ENCODE results near the gene EXOC4.

DNA sequence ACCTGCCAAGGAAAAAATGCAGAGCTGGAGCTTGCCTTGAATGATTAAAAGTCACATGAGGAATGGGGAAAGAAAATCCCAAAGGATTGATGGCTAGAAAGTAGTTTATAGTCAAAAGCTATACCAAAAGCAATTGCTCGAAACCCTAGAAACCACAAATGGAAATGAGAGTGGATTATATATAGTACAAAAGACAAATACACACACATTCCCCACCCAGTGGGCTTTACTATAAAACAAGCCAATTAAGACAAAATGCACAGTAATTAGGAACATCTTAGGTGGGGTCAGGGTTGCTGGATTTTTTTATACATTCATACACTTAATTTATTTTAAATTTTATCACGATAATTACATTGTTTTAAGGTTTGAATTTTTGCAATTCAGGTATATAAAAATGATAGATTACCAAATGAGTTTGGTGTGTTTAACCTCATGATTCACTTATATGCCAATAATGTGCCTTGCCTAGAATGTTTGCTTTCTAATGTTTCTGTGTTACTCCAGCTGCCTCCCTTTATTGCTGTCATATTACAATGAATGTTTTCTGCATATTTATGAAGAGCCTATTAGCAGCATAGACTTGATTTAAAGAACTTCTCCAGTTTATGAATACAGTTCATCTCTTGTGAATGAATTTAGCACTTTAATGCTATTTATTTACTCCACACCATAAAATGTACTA lies 421.3 kb downstream of the EXOC4 start:
- TF ChIP-seq, protein P1, sequence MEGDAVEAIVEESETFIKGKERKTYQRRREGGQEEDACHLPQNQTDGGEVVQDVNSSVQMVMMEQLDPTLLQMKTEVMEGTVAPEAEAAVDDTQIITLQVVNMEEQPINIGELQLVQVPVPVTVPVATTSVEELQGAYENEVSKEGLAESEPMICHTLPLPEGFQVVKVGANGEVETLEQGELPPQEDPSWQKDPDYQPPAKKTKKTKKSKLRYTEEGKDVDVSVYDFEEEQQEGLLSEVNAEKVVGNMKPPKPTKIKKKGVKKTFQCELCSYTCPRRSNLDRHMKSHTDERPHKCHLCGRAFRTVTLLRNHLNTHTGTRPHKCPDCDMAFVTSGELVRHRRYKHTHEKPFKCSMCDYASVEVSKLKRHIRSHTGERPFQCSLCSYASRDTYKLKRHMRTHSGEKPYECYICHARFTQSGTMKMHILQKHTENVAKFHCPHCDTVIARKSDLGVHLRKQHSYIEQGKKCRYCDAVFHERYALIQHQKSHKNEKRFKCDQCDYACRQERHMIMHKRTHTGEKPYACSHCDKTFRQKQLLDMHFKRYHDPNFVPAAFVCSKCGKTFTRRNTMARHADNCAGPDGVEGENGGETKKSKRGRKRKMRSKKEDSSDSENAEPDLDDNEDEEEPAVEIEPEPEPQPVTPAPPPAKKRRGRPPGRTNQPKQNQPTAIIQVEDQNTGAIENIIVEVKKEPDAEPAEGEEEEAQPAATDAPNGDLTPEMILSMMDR (IDR thresholded peaks at IDR 0.05; ENCODE audit: extremely low read depth in 1 of 2, insufficient read depth in 1 of 2, low read depth in 1 of 2, low read length in 2 of 2), result no peak
- TF ChIP-seq EZH2 (IDR thresholded peaks at IDR 0.05; ENCODE audit: borderline replicate concordance, low read depth, low read length, severe bottlenecking) (no peak), POLR2A (IDR thresholded peaks at IDR 0.05; ENCODE audit: low read depth, low read length) (no peak)
